GM23338 (cell line): ENCODE results near the gene UBE2Q2. TPM values are rescaled to one million over a fixed set of nuclear protein-coding genes. Genes with fewer than 3 reads are reported as not detected.

Experiments
- ATAC-seq: fragments of 200-7000 bp; cut with Tn5 transposase; 3 replicates; pipeline ENCODE4 v1.9.1; 2020
- DNase-seq: peaks from one replicate; pipeline ENCODE4 v3.0.0-alpha.2; 2015; ENCODE audit warnings: low spot score
- H2AFZ ChIP-seq: fragments of 200-600 bp; sonication (generic); 2 replicates; pipeline ENCODE4 v1.8.0; 2016; ENCODE audit warnings: antibody characterized with exemption, mild to moderate bottlenecking, moderate library complexity
- H3F3A ChIP-seq: fragments of 200-600 bp; sonication (generic); replicated peaks from 2 replicates; pipeline ENCODE4 v1.8.0; 2017; ENCODE audit warnings: antibody characterized with exemption, mixed run types, low read depth
- H3K27ac ChIP-seq: fragments of 200-600 bp; sonication (generic); 2 replicates; pipeline ENCODE4 v1.6.1; 2016; ENCODE audit warnings: low read depth
- H3K27me3 ChIP-seq: fragments of 200-600 bp; sonication (generic); 2 replicates; pipeline ENCODE4 v1.8.0; 2016; ENCODE audit warnings: mild to moderate bottlenecking, mixed run types, moderate library complexity; ENCODE audit not compliant: insufficient read depth
- H3K36me3 ChIP-seq: fragments of 200-600 bp; sonication (generic); 2 replicates; pipeline ENCODE4 v1.8.0; 2016; ENCODE audit warnings: mild to moderate bottlenecking; ENCODE audit not compliant: insufficient read depth
- H3K4me1 ChIP-seq: fragments of 200-600 bp; sonication (generic); 2 replicates; pipeline ENCODE4 v1.8.0; 2016; ENCODE audit warnings: mild to moderate bottlenecking, moderate library complexity; ENCODE audit not compliant: insufficient read depth
- H3K4me2 ChIP-seq: fragments of 200-600 bp; sonication (generic); 2 replicates; pipeline ENCODE4 v1.7.1; 2017; ENCODE audit warnings: mixed run types
- H3K4me3 ChIP-seq: fragments of 200-600 bp; sonication (generic); 2 replicates; pipeline ENCODE4 v1.6.1; 2016; ENCODE audit warnings: mixed run types
- H3K79me2 ChIP-seq: fragments of 200-600 bp; sonication (generic); replicated peaks from 2 replicates; pipeline ENCODE4 v1.8.0; 2017; ENCODE audit warnings: mild to moderate bottlenecking; ENCODE audit not compliant: insufficient read depth
- H3K9me2 ChIP-seq: fragments of 200-600 bp; sonication (generic); 2 replicates; pipeline ENCODE4 v1.8.0; 2017; ENCODE audit not compliant: insufficient read depth
- H4K20me1 ChIP-seq: fragments of 200-600 bp; sonication (generic); replicated peaks from 2 replicates; pipeline ENCODE4 v1.8.0; 2017; ENCODE audit warnings: mild to moderate bottlenecking; ENCODE audit not compliant: insufficient read depth
- H3K27ac Mint-ChIP-seq: 2 replicates; pipeline ENCODE4 v1.8.0; 2020; ENCODE audit warnings: inconsistent platforms, mild to moderate bottlenecking, moderate library complexity, mixed read lengths
- H3K27me3 Mint-ChIP-seq: 3 replicates; pipeline ENCODE4 v1.8.0; 2022; ENCODE audit warnings: low read depth, mild to moderate bottlenecking, moderate library complexity, mixed read lengths, inconsistent platforms; ENCODE audit not compliant: insufficient read depth, poor library complexity
- H3K36me3 Mint-ChIP-seq: 3 replicates; pipeline ENCODE4 v1.8.0; 2021; ENCODE audit warnings: low read depth, mild to moderate bottlenecking, inconsistent platforms, moderate library complexity, mixed read lengths
- H3K4me1 Mint-ChIP-seq: 3 replicates; pipeline ENCODE4 v1.8.0; 2020; ENCODE audit warnings: mild to moderate bottlenecking, inconsistent platforms, mixed read lengths
- H3K4me3 Mint-ChIP-seq: 3 replicates; pipeline ENCODE4 v1.8.0; 2021; ENCODE audit warnings: moderate library complexity, mild to moderate bottlenecking, inconsistent platforms, mixed read lengths
- H3K9me3 Mint-ChIP-seq: 3 replicates; pipeline ENCODE4 v1.8.0; 2020; ENCODE audit warnings: moderate library complexity, mild to moderate bottlenecking, inconsistent platforms, mixed read lengths
- CREB1 ChIP-seq: fragments of 250-450 bp; sonication (Bioruptor Pico); IDR thresholded peaks from 2 replicates; pipeline ENCODE4 v1.5.0; 2020; ENCODE audit warnings: low read depth, mild to moderate bottlenecking, moderate library complexity
- ETS1 ChIP-seq: IDR thresholded peaks from 2 replicates; pipeline ENCODE4 v1.6.1; 2016; ENCODE audit warnings: antibody characterized with exemption
- EZH2 ChIP-seq: fragments of 200-600 bp; sonication (generic); IDR thresholded peaks from one replicate; pipeline ENCODE4 v1.8.0; 2017; ENCODE audit warnings: antibody characterized with exemption, mild to moderate bottlenecking, low read depth; ENCODE audit not compliant: unreplicated experiment
- EZH2phosphoT487 ChIP-seq: fragments of 200-600 bp; sonication (generic); IDR thresholded peaks from one replicate; pipeline ENCODE4 v1.8.1; 2018; ENCODE audit warnings: antibody characterized with exemption; ENCODE audit not compliant: unreplicated experiment
- JUNB ChIP-seq: IDR thresholded peaks from one replicate; pipeline ENCODE4 v1.6.1; 2016; ENCODE audit warnings: antibody characterized with exemption; ENCODE audit not compliant: unreplicated experiment
- NANOG ChIP-seq: IDR thresholded peaks from 2 replicates; pipeline ENCODE4 v1.6.1; 2016; ENCODE audit warnings: antibody characterized with exemption, borderline replicate concordance
- POLR2AphosphoS5 ChIP-seq: IDR thresholded peaks from 2 replicates; pipeline ENCODE4 v1.6.1; 2016; ENCODE audit warnings: antibody characterized with exemption, low read depth
- STAT1 ChIP-seq: IDR thresholded peaks from one replicate; pipeline ENCODE4 v1.6.1; 2016; ENCODE audit warnings: antibody characterized with exemption; ENCODE audit not compliant: unreplicated experiment
- ZNF114 ChIP-seq: fragments of 250-450 bp; sonication (Bioruptor Pico); IDR thresholded peaks from 2 replicates; pipeline ENCODE4 v1.5.0; 2020; ENCODE audit warnings: mild to moderate bottlenecking, moderate library complexity
- ZNF331 ChIP-seq: fragments of 250-450 bp; sonication (Bioruptor Pico); IDR thresholded peaks from 2 replicates; pipeline ENCODE4 v1.5.0; 2020; ENCODE audit warnings: low read depth, mild to moderate bottlenecking, moderate library complexity
- polyA plus RNA-seq: library from polyadenylated mRNA; unstranded; fragments of >200 nt; fragmentation: Nextera tagmentation; extraction: Ambion mirVana; gene quantifications from 2 replicates; pipeline ENCODE4 v1.2.1, GENCODE V29; 2016
- total RNA-seq: library from RNA; depleted of rRNA; stranded (reverse); fragments of >200 nt; shearing (Covaris generic); gene quantifications from 2 replicates; pipeline ENCODE4 v1.2.3, GENCODE V29; 2014
- TF ChIP-seq, protein P1 (sequence below): IDR thresholded peaks from one replicate; pipeline ENCODE4 v1.6.1; 2018; ENCODE audit warnings: antibody characterized with exemption; ENCODE audit not compliant: unreplicated experiment
- TF ChIP-seq, protein P2 (sequence below), 2 experiments: fragments of 200-600 bp in 1 of 2; sonication (generic) in 1 of 2; conservative IDR thresholded peaks; 2 replicates each; pipeline versions ENCODE4 v1.5.1 to v1.6.1; 2016 to 2017; ENCODE audit warnings: antibody characterized with exemption in 2 of 2, low read depth in 2 of 2, mild to moderate bottlenecking in 2 of 2, moderate library complexity in 1 of 2

UBE2Q2 gene
- total and polyA plus RNA-seq, 2 experiments from 2014 or later: 23.7 to 29.3 TPM

GRCh38 chr15:75891895-75892294, 48.6 kb downstream of the UBE2Q2 start (continued):
- TF ChIP-seq, protein P1, sequence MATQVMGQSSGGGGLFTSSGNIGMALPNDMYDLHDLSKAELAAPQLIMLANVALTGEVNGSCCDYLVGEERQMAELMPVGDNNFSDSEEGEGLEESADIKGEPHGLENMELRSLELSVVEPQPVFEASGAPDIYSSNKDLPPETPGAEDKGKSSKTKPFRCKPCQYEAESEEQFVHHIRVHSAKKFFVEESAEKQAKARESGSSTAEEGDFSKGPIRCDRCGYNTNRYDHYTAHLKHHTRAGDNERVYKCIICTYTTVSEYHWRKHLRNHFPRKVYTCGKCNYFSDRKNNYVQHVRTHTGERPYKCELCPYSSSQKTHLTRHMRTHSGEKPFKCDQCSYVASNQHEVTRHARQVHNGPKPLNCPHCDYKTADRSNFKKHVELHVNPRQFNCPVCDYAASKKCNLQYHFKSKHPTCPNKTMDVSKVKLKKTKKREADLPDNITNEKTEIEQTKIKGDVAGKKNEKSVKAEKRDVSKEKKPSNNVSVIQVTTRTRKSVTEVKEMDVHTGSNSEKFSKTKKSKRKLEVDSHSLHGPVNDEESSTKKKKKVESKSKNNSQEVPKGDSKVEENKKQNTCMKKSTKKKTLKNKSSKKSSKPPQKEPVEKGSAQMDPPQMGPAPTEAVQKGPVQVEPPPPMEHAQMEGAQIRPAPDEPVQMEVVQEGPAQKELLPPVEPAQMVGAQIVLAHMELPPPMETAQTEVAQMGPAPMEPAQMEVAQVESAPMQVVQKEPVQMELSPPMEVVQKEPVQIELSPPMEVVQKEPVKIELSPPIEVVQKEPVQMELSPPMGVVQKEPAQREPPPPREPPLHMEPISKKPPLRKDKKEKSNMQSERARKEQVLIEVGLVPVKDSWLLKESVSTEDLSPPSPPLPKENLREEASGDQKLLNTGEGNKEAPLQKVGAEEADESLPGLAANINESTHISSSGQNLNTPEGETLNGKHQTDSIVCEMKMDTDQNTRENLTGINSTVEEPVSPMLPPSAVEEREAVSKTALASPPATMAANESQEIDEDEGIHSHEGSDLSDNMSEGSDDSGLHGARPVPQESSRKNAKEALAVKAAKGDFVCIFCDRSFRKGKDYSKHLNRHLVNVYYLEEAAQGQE: no peak
- TF ChIP-seq ZNF331 (CRISPR knock-in tag) (no peak), NANOG (no peak), ZNF114 (CRISPR knock-in tag) (no peak), POLR2AphosphoS5 (no peak), EZH2phosphoT487 (no peak), STAT1 (no peak), ETS1 (no peak), JUNB (no peak)
- TF ChIP-seq, protein P2, sequence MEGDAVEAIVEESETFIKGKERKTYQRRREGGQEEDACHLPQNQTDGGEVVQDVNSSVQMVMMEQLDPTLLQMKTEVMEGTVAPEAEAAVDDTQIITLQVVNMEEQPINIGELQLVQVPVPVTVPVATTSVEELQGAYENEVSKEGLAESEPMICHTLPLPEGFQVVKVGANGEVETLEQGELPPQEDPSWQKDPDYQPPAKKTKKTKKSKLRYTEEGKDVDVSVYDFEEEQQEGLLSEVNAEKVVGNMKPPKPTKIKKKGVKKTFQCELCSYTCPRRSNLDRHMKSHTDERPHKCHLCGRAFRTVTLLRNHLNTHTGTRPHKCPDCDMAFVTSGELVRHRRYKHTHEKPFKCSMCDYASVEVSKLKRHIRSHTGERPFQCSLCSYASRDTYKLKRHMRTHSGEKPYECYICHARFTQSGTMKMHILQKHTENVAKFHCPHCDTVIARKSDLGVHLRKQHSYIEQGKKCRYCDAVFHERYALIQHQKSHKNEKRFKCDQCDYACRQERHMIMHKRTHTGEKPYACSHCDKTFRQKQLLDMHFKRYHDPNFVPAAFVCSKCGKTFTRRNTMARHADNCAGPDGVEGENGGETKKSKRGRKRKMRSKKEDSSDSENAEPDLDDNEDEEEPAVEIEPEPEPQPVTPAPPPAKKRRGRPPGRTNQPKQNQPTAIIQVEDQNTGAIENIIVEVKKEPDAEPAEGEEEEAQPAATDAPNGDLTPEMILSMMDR (conservative IDR thresholded peaks at IDR 0.05; ENCODE audit: low read depth in 2 of 2): no peak

- Histone ChIP-seq H3K4me1 (no peaks in the 10 kb centered on the region), H3K4me2 (no peak overlapping the region), H4K20me1 (no peaks in the 10 kb centered on the region; the same call in 1 of the 2 replicates), H3F3A (no peaks in the 10 kb centered on the region), H2AFZ (no peak overlapping the region), H3K27ac (no peak overlapping the region), H3K79me2 (no peaks in the 10 kb centered on the region), H3K36me3 (peaks cover 15% of the 10 kb centered on the region), H3K27me3 (no peaks in the 10 kb centered on the region), H3K4me3 (no peak overlapping the region), H3K9me2 (no peaks in the 10 kb centered on the region)
- H3K36me3 Mint-ChIP-seq: peaks cover 20% of the 10 kb centered on the region; the same call in 2 of the 3 replicates
- H3K27me3 Mint-ChIP-seq: peaks cover 3% of the 10 kb centered on the region
- H3K9me3 Mint-ChIP-seq: no peaks in the 10 kb centered on the region
- no peak overlapping the region for H3K4me3 Mint-ChIP-seq
- TF ChIP-seq, protein P2 (conservative IDR thresholded peaks at IDR 0.05; ENCODE audit: low read depth in 2 of 2): no peak
- TF ChIP-seq ZNF114 (CRISPR knock-in tag) (no peak), STAT1 (no peak), NANOG (no peak), EZH2 (no peak), CREB1 (CRISPR knock-in tag) (no peak)
- no peak overlapping the region for H3K27ac Mint-ChIP-seq
- peaks cover 3% of the 10 kb centered on the region; the same call in 2 of the 3 replicates for H3K4me1 Mint-ChIP-seq
- ATAC-seq (no peak), DNase-seq (no peak)
These were observed 52.5 kb downstream of the UBE2Q2 start for GRCh38 chr15:75895731-75896130.
